NT2/D1 (cell line): ENCODE measurements around the gene PDE3A.

ENCODE experiments used
- YY1 ChIP-seq: IDR thresholded peaks from 2 replicates; pipeline ENCODE4 v1.6.1; 2011; ENCODE audit not compliant: insufficient read length, insufficient read depth
- ZNF274 ChIP-seq: IDR thresholded peaks from 2 replicates; pipeline ENCODE4 v1.6.1; 2011; ENCODE audit warnings: mild to moderate bottlenecking, low read depth, low read length

DNA sequence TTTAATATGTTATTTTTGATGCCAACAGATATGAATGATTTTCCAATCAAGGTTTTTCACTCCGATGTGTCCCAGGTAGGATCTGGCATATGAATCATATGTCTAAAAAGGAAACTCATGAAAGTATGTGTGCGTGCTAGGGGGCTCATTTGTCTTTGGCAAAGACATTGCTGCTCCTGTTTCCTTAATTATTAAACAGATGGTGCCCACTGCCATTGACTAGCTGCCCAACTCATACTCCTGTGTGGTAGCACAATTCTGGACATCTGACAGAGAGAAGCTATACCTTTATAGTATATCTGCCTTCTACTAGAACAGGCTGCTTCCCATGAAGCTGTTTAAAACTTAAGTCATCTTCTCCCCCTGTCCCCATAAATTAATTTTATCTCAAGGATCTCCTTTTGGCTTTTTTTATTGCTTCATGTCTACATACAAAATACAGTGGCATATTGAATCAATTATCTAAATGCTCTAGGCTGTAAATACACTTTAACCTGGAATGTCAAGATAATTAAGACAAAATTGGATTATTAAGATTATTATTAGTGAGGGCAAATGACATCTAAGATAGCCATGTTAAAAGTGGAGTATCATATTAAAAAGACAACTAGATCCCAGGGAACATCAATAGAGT is 1.4 kb upstream of the PDE3A start:
- TF ChIP-seq ZNF274 (no peak), YY1 (no peak)
